GM12872 (cell line): ENCODE data around the gene ENPP3.

Experiments
- CTCF ChIP-seq: IDR thresholded peaks from 3 replicates; pipeline ENCODE4 v1.5.1; 2011; ENCODE audit warnings: low read depth, mild to moderate bottlenecking, low read length, moderate library complexity; ENCODE audit not compliant: insufficient read depth

Gene ENPP3

DNA sequence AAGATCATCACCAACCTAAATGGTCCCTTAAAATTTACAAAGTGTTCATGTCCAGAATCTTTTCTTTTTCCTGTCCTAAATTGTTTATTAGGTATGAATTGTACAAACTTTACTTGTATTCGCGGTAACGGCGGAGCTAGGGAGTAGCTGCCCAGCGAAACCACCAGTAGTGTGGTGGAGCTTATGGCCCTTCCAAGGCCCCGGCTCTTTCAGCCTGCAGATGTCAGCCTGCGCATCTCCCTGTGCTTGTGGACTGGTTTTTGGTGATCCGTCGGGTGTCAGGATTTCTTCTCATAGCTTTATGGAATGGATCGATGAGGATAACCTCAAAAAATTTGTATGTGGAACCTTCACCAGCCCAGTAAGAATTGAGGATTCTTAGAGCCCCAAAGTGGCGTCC lies 143.5 kb downstream of the ENPP3 start:
- TF ChIP-seq CTCF, result no peak

DNA sequence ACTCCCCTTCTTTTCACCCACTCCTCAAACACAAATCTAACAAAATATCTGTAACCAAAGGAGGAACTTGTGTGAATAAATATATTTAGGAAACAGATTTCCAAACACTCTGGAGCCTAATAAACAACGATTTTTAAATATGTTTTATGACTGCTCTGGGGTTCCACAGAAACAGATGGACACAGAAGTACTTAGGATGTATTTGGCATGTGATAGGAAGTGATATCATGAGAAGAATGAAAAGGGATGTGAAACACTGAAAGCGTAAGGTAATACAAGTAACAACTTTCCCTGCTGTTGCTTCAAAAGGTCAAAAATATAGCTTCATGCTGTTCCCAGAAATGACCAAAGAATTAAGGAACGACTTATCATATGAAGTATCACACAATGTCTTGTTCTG lies 144.6 kb downstream of the ENPP3 start:
- TF ChIP-seq CTCF, result no peak

DNA sequence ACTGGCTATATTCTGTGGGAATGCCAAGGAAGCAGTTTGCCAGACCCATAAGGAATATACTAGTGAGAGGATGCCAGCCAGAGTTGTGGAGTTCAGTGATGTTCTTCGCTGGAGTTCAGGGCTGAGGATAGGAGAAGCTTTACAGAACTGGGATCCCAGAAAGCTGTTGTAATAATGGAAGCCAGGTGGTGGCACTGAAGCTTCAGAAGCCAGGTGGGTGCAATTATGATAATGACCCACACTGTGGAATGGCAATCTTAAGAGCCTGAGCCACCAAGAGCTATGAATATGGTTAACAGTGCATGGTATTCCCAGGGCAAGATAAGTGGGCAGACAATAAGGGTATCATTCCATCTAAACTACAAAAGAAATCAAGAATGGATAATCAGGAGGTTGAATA lies 145.7 kb downstream of the ENPP3 start:
- no peak for TF ChIP-seq CTCF

GRCh38 chr6:131784561-131784960 lies 147.5 kb downstream of the ENPP3 start:
- TF ChIP-seq CTCF, result no peak

DNA sequence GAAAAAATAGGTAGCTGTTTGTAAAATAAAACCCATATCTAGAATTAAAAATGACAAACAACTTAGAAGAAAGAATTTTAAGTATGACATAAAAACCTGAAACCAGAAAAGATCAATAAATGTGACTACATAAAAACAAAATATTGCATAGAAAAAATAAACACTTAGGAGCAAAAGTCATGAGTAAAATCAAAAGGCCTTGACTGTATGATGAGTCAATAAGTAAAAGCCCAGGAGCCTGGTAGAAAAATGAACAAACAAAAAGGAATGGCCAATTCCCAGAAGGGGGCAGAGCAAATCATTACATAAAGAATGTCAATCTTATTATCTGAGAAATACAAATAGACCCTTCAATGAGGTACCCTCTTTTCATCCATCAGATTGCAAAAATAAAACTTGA lies 150.0 kb downstream of the ENPP3 start:
- TF ChIP-seq CTCF, result no peak

- no peak for TF ChIP-seq CTCF
Observed at GRCh38 chr6:131787766-131788712, 150.9 kb downstream of the ENPP3 start.

- TF ChIP-seq CTCF, result no peak
Observed at GRCh38 chr6:131789219-131789618, 152.1 kb downstream of the ENPP3 start.
